GM23248 (cell line): Measurements from ENCODE around the gene NXF3.

ENCODE experiments used
- EZH2 ChIP-seq: fragments of 200-600 bp; sonication (generic); IDR thresholded peaks from 2 replicates; pipeline ENCODE4 v1.6.1; 2018; ENCODE audit warnings: antibody characterized with exemption, mild to moderate bottlenecking; ENCODE audit not compliant: insufficient read depth, poor library complexity, severe bottlenecking
- EZH2phosphoT487 ChIP-seq: fragments of 200-600 bp; sonication (generic); IDR thresholded peaks from 2 replicates; pipeline ENCODE4 v1.6.1; 2018; ENCODE audit warnings: antibody characterized with exemption, moderate library complexity, mild to moderate bottlenecking, low read depth; ENCODE audit not compliant: insufficient read depth

DNA sequence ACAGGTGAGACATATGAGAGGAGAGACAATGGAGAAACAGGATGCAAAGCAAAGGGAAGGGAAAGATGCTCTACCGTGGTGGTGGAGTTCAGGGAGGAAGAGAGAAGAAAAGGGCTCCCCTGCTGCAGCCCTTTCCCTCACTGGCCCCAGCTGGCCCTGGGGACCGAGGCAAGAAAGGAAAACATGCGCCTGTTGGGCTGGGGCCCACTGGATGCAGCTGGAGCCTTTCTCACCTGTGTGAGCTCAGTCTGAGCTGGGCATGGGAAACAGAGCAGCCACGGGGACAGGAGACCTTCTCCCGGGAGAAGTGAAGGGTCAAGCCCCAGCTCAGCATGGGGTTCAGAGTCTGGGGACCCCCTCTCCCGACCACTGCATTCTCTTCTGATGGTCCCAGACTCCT, 11.9 kb downstream of the NXF3 start:
- TF ChIP-seq EZH2 (no peak), EZH2phosphoT487 (no peak)
